Iris pigment epithelial cell (primary cell): ENCODE results near the gene ITPKB.
"Not testable (repeated sequence)": the region's sequence is repeated elsewhere in the genome, so short reads cannot be mapped to it uniquely, and the experiment has no call there.

Experiments used
- DNase-seq: peaks from one replicate; pipeline ENCODE4 v3.0.0-alpha.2; 2011; ENCODE audit warnings: low read depth

ITPKB gene

GRCh38 chr1:226622012-226622411, 117.1 kb downstream of the ITPKB start:
- no peak for DNase-seq

GRCh38 chr1:226619031-226619430, 120.1 kb downstream of the ITPKB start:
- no peak for DNase-seq

GRCh38 chr1:226618380-226618779, 120.7 kb downstream of the ITPKB start:
- no peak for DNase-seq

- not testable (repeated sequence) for DNase-seq
These were observed 121.4 kb downstream of the ITPKB start for GRCh38 chr1:226617719-226618118.

GRCh38 chr1:226617109-226617508, 122.0 kb downstream of the ITPKB start:
- DNase-seq: no peak

- no peak for DNase-seq
These were observed 122.4 kb downstream of the ITPKB start for GRCh38 chr1:226616636-226617035.

- no peak for DNase-seq
These were observed 123.2 kb downstream of the ITPKB start for GRCh38 chr1:226615876-226616275.

GRCh38 chr1:226611980-226612379, 127.1 kb downstream of the ITPKB start:
- not testable (repeated sequence) for DNase-seq

- no peak for DNase-seq
These were observed 127.8 kb downstream of the ITPKB start for GRCh38 chr1:226611301-226611700.

GRCh38 chr1:226610671-226611070, 128.4 kb downstream of the ITPKB start:
- no peak for DNase-seq

- DNase-seq: no peak
These were observed 129.1 kb downstream of the ITPKB start for GRCh38 chr1:226609836-226610455.

GRCh38 chr1:226608699-226609505, 130.2 kb downstream of the ITPKB start:
- DNase-seq: peak; percentile 65

GRCh38 chr1:226607821-226608220, 131.3 kb downstream of the ITPKB start:
- DNase-seq: no peak

- DNase-seq: no peak
These were observed 131.8 kb downstream of the ITPKB start for GRCh38 chr1:226607268-226607660.

- DNase-seq: peak; percentile 20
These were observed 132.5 kb downstream of the ITPKB start for GRCh38 chr1:226606311-226607267.

GRCh38 chr1:226605318-226605950, 133.6 kb downstream of the ITPKB start:
- DNase-seq: no peak

- DNase-seq: no peak
These were observed 134.3 kb downstream of the ITPKB start for GRCh38 chr1:226604560-226605317.

GRCh38 chr1:226603858-226604559, 135.1 kb downstream of the ITPKB start:
- DNase-seq: no peak

- DNase-seq: peak; percentile 46
These were observed 135.8 kb downstream of the ITPKB start for GRCh38 chr1:226603022-226603857.
